HG03565 (cell line): Measurements from ENCODE around the gene RIPOR2.

ENCODE experiments used
- ATAC-seq: cut with Tn5 transposase; IDR thresholded peaks from one replicate; pipeline ENCODE4 v1.9.1; 2021; ENCODE audit warnings: mild to moderate bottlenecking, moderate library complexity; ENCODE audit not compliant: unreplicated experiment

RIPOR2 gene

DNA sequence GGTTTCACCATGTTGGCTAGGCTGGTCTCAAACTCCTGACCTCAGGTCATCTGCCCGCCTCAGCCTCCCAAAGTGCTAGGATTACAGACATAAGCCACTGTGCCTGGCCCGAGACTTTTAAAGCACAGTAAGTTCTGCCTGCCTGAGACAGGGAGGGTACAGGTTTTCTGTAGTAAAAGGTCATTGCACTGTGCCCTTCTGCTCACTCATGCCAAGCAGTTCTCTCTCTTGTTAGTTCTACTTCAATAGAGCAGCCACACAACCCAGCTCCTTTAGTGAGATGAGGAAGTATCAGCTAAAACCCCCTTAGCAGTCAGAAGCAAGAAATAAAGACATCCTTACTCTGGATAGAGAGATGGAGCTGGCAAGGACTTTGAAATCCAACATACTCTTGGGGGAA is 84.7 kb downstream of the RIPOR2 start:
- ATAC-seq: no peak

DNA sequence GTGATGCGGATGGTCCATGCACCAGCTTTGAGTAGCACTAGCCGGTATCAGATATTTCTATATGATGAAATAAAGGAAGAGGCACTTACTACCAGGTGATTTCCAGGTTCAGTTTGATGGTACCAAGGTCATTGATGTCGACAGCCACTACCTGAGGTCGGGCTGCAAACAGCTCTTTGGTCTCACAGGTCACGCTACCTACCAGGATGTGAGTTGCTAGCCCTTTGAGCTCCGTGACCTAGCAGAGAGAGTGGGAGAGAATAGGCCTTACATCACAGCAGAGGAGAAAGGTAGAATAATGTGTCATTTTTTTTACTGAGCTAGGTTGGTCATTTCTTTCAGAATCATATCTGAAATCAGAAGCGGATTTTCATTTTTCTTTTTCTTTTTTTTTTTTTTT is 86.0 kb downstream of the RIPOR2 start:
- ATAC-seq: no peak

DNA sequence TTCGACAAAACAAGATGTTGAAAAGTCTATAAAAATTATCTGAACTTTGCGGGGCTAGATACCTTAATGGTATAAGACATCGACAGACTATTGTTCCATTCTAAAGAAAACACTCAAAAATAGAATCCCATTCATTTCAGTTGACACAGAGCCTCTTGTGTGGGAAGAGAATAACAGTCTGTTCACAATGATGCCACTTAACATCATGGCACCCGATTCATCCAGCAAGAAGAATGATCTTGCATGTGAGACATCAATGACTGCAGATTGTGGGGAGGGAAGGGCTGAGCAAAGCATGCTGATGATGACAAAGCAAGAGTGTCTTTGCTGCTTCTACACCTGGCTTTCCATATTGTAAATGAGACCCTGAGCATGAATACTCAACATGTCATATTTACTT is 87.3 kb downstream of the RIPOR2 start:
- ATAC-seq: no peak

DNA sequence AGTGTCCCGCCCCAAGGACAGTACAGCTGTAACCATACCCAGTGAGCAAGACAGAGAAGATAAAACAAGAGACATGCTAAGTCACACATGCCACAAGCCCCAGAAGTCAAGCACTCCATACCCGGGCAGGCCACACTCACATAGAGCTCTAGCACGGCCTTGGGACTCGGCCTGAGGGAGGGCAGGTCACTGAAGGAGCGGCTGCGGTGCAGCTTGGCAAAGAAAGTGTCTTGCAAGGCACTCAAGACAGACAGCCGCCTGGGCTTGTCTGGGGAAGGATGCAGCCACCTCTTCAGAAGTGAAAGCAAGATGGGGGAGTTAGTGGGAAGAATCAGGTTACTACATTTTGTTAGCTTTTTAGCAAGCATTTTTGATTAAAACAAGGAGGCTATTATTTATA is 88.4 kb downstream of the RIPOR2 start:
- ATAC-seq: no peak

DNA sequence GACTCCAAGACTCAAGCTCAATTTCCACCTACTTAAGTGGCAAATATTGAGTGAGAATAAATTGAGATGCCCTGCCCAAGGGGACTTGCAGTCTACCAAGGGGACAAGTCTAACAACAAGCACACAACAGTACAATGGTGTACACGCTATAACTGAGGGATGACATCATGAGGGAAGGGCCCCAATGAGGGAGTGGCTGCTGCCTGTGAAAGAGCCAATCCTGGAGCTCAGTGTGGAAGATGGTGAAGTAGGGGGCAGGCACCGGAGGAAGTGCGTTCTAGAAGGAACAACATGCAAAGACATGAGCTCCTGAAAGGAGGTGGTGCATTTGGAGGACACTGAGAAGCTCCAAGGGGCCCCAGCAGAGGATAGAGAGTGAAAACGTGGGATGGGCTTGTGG is 90.2 kb downstream of the RIPOR2 start:
- no peak for ATAC-seq

DNA sequence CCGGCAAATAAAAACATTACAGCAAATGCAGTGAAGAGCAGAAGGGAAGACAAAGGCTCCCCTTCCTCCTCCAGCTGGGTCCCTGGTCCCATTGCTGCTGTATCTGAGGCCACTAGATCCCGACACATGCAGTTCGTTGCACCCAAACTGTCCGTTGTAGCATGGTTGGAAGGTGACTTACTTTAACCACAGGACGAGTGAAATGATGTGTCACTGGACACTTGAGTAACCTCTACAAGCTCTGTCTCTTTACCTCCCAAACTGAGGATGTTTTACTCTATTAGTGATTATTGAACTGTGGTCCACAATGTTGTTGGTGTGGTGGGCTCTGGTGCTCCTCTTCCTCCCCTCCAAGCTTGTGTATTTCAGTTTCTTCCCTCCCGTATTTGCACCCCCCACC is 90.9 kb downstream of the RIPOR2 start:
- ATAC-seq: no peak

DNA sequence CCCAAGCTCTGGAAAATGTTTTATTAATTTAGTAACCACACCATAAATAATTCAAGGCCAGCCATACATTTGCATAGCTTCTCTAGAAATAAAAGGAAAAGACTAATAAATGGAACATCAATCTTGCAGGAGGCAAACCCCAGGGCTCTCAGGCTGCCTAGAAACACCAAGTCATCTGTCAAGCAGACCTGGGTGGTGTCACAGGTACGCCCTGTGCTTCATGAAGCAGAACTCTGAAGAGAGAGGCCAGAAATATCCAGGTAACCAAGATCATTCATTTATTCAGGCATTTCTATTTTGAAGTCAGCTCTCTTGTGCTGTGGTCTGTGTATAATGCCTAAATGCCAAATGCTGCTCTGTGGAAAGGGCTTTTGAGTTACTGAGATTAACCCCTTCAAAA is 91.7 kb downstream of the RIPOR2 start:
- ATAC-seq: no peak

DNA sequence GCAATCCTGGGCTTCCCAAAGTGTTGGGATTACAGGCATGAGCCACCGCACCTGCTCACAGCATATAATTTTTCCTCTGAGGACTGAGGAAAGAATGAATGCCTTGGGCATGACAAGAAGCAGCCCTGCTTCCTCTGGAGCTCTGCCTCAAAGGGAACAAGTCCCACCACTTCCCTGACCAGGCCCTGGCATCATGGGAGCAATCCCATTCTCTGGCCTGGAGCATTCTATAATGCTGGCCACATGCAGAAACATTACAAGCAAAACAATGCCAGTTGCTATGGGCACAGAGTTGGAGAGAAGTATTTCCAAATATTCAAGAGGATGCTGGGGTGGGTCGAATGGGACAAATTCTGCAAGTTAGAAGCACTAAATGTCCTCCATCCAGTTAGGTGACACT is 95.6 kb downstream of the RIPOR2 start:
- no peak for ATAC-seq

DNA sequence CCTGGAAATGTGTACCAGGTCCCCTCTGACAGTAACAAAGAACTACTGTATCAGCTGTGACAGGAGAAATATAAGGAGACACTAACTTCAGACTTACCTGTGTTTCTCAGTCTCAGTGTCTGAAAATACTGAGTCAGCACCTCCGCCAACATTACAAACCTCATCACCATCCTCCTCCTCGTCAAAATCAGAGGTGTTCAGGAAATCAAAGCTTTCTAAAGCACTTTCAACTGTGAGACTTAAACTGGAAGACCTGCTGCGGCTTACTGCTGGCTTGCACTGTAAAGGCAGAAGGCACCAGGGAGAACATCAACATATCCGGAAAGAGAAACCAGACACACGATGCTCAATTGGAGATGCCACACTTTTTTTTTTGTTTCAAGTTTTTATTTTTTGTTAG is 96.8 kb downstream of the RIPOR2 start:
- ATAC-seq: no peak

DNA sequence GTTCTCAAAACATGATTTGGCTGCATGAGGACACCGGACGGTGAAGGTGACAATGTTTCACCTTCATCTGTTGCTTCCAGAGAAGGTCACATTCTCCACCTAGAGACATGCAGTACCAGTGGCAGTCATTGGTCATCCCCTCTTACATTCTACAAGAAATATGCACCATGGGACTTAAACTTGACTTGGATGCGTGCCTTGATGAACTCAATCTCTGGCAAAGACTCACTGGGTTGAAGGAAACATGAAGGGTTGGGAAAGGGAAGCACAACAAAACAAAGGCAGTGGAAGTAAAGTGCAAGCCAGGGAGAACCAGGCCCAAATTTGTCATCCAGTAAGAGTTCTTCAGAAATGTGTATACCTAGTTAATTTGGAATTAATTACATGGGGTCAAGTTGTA is 97.7 kb downstream of the RIPOR2 start:
- ATAC-seq: no peak

DNA sequence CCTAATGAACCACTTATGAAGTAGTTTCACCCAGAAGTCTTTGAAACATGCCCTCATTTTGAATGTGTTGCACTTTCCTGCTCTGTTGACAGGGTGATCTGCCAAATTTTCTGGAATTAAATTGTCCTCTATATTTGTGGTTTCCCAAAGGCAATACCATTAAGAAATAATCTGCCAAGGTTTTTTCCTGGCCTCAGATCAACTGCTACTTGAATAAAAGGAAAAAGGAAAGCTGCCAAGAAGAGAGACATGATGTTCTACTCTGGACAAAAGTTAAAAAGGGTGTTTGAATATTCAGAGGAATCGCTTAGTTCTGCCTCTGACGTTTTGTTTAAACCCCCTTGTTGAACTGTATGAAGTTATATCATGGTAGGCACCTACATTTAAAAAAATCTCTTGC is 99.7 kb downstream of the RIPOR2 start:
- no peak for ATAC-seq

DNA sequence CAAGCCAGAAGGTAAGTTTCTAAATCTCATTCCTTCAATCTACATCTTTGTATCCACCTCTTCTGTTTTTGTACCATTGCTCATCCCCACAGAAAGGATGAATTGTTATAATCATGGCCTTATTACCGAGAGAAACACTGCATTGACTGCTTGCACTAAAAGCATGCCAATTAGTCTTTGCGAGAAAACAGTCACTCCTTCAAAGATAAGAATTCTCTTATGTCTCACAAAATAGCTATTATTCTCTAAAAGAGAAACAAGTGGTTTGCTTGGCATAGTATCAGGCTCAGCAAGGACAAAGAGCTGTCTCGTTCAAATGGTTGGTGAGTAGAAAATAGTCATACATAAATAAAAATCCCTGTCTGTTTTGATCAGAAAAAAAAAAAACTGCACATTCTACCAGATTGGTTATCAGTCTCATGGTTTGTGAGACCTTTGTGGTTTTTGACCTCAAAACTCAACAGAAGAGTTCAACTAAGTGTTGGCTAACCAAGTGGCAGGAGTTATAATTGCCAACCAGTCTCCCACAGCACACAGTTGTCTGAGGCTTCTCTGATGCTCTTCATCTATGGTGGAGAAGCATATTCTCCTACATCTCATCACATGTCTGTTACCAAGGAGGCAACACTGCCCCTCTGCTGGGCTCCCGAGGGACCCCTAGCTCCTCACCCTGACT is 101.9 kb downstream of the RIPOR2 start:
- no peak for ATAC-seq

DNA sequence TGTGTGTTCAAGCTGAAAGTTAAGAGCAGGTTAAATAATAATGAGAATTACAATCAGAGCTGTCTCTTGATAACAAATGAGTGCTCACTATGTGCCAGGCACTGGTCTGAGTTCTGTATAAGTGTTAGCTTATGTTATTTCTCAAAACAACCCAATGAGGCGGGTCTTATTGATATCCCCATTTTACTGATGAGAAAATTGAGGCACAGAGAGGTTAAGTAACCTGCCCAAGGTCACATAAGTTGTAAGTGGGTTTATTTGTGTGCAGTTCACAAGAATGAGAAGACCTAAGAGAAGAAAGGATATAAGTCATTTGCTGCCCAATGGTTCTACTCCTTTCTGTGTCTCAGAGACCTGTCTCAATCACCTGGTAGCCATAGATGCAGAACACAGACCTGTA is 103.0 kb downstream of the RIPOR2 start:
- no peak for ATAC-seq

DNA sequence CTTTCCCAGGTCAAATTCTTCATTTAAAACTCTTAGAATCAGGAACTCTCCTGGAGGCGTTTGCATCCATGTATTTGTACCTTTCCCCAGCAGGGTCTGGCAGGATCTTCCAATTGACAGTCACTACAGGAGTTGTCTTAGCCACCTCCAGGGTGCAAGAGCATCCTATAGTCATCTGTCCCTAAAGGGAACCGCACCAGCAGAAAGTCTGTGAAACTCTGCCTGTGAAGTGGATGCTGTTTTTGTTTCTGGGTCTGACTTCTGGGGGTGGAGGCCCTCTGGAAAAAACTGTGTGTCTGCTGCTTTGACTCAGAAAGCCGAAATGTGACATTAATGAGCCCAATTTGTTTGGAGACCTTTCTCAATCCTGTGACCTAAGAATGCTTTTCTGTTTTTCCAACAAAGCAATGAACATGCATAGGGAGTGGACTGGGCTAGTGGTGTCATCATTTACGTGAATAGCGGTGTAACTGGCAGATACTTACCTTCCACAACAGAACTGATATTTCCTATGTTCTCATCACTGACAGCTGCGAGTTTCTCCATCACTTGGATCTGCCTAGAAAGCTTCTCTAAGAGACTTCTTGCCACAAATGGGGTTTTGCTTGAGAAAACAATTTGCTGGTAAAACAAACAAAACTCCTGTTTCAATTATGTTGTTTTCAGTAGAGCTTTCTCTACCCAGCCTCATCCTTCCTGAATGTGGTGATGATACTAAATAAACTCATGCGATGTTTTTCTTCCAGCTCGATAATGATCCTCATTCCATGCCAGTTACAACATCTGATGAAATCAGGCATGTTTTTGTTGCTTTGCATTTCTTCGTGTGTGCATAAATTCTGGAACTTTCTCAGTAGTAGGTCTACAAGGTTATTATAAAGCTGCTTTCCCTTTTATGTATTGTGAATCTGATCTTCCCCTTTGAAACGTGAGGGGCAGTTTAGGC is 103.7 kb downstream of the RIPOR2 start:
- ATAC-seq: no peak

DNA sequence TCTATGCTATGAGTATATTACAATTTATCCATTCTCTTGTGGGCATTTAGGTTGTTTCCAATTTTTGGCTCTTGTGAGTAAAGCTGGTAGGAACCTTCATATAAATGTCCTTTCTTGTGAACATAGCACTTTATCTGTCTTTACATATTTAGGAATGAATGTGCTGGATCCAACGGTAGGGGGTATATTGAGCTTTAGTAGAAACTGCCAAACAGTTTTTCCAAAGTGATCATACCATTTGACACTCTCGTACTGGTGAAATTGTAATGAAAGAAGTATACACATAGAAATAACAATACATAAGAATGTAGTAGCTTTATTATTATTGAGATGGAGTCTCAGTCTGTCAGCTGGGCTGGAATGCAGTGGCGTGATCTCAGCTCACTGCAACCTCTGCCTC is 106.1 kb downstream of the RIPOR2 start:
- no peak for ATAC-seq

DNA sequence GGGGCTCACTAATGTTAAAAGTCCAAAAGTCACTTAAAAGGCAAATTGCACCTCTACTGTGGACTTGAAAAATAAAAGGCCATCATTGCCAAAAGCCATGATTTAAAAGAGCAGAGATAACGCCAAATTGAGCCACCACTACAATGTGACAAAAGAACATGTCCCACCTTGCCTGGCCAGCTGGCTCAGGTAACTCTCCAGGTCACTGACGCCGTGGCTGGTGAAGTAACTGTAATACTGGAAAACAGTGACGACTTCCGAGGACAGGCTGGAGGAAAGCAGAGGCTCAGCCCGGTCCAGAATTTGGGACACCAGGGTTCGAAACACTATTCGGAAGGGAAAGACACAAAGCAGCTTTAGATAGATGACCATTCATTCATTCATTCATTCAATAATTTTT is 107.8 kb downstream of the RIPOR2 start:
- no peak for ATAC-seq

DNA sequence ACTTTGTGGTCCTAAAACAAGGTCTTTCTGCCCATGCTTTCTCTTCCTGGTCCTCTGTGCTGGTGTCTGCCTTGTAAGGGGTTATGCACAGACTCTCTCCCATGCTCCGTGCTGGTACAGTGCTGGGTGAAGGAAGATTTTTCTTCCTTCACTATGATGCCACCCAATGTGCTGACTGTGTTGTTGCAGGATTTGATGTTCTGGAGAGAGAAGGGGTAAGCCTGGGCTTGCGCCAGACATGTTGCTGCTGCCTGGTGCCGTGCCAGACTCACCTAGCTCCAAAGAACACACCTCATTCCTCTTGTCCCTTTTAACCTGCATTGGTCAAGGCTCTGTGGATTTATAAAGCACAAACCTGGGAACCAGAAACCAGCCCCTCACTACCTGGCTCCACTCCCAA is 108.6 kb downstream of the RIPOR2 start:
- no peak for ATAC-seq

DNA sequence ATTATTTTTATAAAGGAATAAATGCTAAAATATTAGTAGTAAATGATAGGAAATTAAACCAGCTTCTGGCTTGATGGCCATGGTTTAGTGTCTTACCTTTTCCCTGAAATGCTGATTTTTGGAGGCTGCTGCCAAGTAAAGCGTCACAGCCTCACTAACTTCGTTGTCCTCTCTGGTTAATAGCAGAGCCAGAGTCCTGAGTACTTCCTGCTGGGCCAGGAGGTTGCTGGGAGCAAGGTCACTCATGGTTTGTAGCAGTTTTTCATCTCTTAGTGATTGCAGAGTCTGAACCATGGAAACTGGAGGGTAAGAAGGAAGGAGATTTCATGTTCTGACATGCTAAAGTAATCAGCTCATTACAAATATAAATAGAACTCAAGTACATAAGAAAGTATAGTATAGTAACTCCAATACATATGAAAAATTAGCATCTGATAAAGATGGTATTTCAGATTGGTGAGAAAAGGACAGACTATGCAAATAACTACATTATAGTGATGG is 110.6 kb downstream of the RIPOR2 start:
- no peak for ATAC-seq

DNA sequence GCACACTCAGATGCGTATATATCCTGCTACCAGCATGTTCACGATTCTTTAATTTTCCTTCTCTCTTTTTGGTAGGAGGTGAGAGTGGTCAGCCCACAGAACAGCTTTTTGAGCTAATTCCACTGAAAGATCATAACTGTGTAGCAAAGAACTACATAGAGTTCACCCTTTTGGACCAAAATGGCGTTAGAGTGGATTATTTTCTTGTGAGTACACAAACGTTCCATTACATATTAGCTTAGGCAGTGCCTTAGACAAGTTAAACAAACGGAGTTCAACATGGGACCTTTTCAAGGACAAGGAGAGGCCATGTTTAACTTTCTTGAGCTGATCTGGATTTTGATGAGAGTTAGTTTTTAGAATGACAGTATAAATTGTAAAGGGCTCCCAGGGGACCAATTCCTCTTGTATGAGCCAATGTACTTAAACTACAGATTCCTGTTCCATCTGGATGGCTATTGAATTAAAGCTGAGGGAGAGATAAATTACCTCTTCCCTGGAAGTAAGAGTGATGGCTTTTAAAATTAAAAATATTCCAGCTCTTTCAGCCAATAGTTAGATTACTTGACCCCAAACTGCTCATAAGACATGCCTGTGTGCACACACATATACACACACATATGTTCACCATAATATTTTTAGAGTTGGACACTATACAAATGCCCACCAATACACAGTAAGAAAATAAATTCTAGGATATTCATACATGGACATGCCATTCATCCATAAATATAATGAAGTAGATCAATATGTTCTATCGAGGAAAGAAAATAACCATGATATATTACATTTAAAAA is 111.4 kb downstream of the RIPOR2 start:
- no peak for ATAC-seq

DNA sequence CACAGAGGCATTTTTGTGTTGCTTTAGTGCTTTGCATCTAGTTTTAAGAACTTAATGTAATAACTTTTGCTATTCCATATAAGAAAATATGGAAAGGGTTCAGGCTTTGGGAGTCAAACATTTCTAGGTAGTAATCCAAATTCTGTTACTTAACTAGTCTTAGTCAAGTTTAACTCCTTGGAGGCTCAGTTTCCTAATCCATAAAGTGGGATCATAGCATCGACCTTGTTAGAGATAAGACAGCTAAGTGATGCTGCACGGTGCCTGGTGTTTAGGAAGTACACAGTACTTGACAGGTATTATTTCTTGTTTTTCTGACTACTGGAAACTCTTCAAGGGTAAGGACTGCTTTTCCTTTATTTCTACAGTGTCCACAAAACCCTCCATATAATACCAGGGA is 112.6 kb downstream of the RIPOR2 start:
- ATAC-seq: no peak

DNA sequence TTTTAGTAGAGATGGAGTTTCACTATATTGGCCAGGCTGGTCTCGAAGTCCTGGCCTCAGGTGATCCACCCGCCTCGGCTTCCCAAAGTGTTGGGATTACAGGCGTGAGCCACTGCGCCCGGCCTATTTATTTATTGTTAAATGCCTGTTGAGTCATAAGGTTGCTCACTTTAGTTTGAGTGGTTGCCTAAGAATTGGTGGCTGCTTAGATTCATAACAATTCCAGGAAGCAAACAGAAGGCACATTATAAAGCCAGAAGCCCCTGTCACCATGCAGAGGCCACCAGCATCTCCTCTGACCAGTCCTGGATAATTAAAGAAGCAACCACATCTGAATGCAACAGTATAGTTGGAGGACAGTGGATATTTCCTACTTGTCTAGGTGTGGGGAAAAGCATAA is 113.1 kb downstream of the RIPOR2 start:
- ATAC-seq: no peak
